Measurements from ENCODE around the gene TIAL1. TPM values are rescaled to one million over a fixed set of nuclear protein-coding genes. Genes with fewer than 3 reads are reported as not detected.
"Not testable (repeated sequence)": the region's sequence is repeated elsewhere in the genome, so short reads cannot be mapped to it uniquely, and the experiment has no call there.

Gene TIAL1
- total RNA-seq, 1 donor, result 60.1 TPM

GRCh38 chr10:119630300-119630699 lies 33.5 kb upstream of the TIAL1 start:
- TF ChIP-seq CTCF (IDR thresholded peaks at IDR 0.05; ENCODE audit: insufficient read depth, low read length), result no peak
- DNase-seq (ENCODE audit: low read depth), result no peak
- no peak overlapping the region for H3K4me3 ChIP-seq (ENCODE audit: low read depth, low read length)

GRCh38 chr10:119625570-119626280 lies 29.0 kb upstream of the TIAL1 start:
- DNase-seq (ENCODE audit: low read depth), result no peak
- no peak overlapping the region for H3K4me3 ChIP-seq (ENCODE audit: low read depth, low read length)
- TF ChIP-seq CTCF (IDR thresholded peaks at IDR 0.05; ENCODE audit: insufficient read depth, low read length), result no peak

GRCh38 chr10:119621078-119621384 lies 24.3 kb upstream of the TIAL1 start:
- peak; percentile 49 for DNase-seq (ENCODE audit: low read depth)
- no peak overlapping the region for H3K4me3 ChIP-seq (ENCODE audit: low read depth, low read length)
- TF ChIP-seq CTCF (IDR thresholded peaks at IDR 0.05; ENCODE audit: insufficient read depth, low read length), result no peak

- H3K4me3 ChIP-seq (ENCODE audit: low read depth, low read length), result no peak overlapping the region
- TF ChIP-seq CTCF (IDR thresholded peaks at IDR 0.05; ENCODE audit: insufficient read depth, low read length), result no peak
- DNase-seq (ENCODE audit: low read depth), result peak; percentile 62
Measured at GRCh38 chr10:119620241-119621077, 23.7 kb upstream of the TIAL1 start.

DNA sequence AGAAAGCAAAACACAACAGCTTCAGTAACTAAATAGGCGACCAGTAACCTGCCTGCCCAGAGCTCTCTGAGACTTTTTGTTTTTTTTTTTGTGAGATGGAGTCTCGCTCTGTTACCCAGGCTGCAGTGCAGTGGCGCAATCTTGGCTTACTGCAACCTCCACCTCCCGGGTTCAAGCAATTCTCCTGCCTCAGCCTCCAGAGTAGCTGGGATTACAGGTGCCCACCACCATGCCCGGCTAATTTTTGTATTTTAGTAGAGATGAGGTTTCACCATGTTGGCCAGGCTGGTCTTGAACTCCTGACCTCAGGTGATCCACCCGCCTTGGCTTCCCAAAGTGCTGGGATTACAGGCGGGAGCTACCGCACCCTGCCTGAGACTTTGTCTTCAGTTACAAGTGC lies 23.0 kb upstream of the TIAL1 start:
- H3K4me3 ChIP-seq (ENCODE audit: low read depth, low read length); DNase-seq (ENCODE audit: low read depth): not testable (repeated sequence)

- DNase-seq (ENCODE audit: low read depth), result no peak
- no peak overlapping the region for H3K4me3 ChIP-seq (ENCODE audit: low read depth, low read length)
- no peak for TF ChIP-seq CTCF (IDR thresholded peaks at IDR 0.05; ENCODE audit: insufficient read depth, low read length)
Measured at GRCh38 chr10:119619215-119619614, 22.5 kb upstream of the TIAL1 start.

GRCh38 chr10:119616882-119617570 lies 20.3 kb upstream of the TIAL1 start:
- peak; percentile 20 for DNase-seq (ENCODE audit: low read depth)
- no peak overlapping the region for H3K4me3 ChIP-seq (ENCODE audit: low read depth, low read length)
- TF ChIP-seq CTCF (IDR thresholded peaks at IDR 0.05; ENCODE audit: insufficient read depth, low read length), result peak; percentile 27
